Breast epithelium (tissue), 3 donors: ENCODE measurements around the gene FAM229A.

Experiments
- POLR2A ChIP-seq: fragments of 450-650 bp; IDR thresholded peaks from one replicate; pipeline ENCODE4 v1.6.1; 2016; ENCODE audit warnings: antibody characterized with exemption, mild to moderate bottlenecking, moderate library complexity
- POLR2AphosphoS5 ChIP-seq, 3 donors: sonication (generic); formaldehyde crosslinking; IDR thresholded peaks; one replicate each; pipeline ENCODE4 v1.6.1; 2017; ENCODE audit warnings: antibody characterized with exemption in 3 of 3
- TF ChIP-seq, protein P1 (sequence below), 3 donors: fragments of 450-650 bp; IDR thresholded peaks; one replicate each; pipeline ENCODE4 v1.5.1; 2016 to 2017; ENCODE audit warnings: antibody characterized with exemption in 3 of 3, mild to moderate bottlenecking in 3 of 3, moderate library complexity in 3 of 3

DNA sequence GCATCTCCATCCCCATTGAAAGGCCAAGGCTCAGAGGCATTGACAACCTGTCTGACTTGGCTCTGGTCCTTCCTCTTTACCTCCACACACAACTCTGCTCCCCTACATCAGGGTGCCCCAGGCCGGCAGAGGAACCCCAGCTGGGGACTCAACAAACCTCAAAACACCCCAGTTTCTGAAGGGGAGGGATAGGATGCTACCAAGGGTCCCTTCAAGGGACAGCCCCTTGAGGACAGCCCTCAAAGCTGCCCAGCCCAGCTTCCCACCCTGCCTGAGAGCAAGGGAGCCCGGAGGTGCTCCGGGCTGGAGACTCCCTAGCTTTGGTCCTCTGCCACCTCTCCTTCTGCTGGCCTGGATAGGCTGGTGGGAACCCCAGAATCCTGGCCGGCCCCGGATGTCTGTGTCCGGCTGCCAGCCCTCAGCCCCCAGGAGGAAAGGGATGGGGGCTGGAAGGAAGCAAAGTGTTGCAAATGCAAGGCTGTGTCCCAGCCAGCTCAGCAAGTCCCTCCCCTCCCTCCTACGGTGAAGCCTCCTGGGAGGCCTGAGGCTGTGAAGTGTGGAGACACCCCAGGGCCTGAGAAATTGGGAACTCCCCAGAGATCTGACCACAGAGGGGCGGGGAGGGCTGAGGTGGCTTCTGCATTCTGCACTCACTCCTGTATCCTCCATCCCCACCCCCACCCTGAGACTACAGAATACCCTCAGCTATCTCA is 25.2 kb downstream of the FAM229A start:
- TF ChIP-seq POLR2AphosphoS5 (IDR thresholded peaks at IDR 0.05) (no peak), POLR2A (no peak)
- TF ChIP-seq, protein P1, sequence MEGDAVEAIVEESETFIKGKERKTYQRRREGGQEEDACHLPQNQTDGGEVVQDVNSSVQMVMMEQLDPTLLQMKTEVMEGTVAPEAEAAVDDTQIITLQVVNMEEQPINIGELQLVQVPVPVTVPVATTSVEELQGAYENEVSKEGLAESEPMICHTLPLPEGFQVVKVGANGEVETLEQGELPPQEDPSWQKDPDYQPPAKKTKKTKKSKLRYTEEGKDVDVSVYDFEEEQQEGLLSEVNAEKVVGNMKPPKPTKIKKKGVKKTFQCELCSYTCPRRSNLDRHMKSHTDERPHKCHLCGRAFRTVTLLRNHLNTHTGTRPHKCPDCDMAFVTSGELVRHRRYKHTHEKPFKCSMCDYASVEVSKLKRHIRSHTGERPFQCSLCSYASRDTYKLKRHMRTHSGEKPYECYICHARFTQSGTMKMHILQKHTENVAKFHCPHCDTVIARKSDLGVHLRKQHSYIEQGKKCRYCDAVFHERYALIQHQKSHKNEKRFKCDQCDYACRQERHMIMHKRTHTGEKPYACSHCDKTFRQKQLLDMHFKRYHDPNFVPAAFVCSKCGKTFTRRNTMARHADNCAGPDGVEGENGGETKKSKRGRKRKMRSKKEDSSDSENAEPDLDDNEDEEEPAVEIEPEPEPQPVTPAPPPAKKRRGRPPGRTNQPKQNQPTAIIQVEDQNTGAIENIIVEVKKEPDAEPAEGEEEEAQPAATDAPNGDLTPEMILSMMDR (IDR thresholded peaks at IDR 0.05): no peak
